Right atrium auricular region (tissue), 2 donors: ENCODE data around the gene SMR3A. TPM values are rescaled to one million over a fixed set of nuclear protein-coding genes. Genes with fewer than 3 reads are reported as not detected.

ENCODE experiments used
- DNase-seq: peaks from one replicate; pipeline ENCODE4 v3.0.0-alpha.2; 2019; ENCODE audit warnings: low spot score
- H3K27ac ChIP-seq, 2 donors: fragments of 200-600 bp; sonication (generic); 1 replicate in 1 of 2; 2 replicates in 1 of 2; pipeline ENCODE4 v1.5.1; 2016 to 2019
- H3K27me3 ChIP-seq, 2 donors: fragments of 200-600 bp; sonication (generic); one replicate each; pipeline versions ENCODE4 v1.5.1 to v1.6.0; 2017 to 2019
- H3K36me3 ChIP-seq: fragments of 200-600 bp; sonication (generic); one replicate; pipeline ENCODE4 v1.5.1; 2016
- H3K4me1 ChIP-seq, 2 donors: fragments of 200-600 bp; sonication (generic); one replicate each; pipeline versions ENCODE4 v1.5.1 to v1.6.0; 2017 to 2019
- H3K4me3 ChIP-seq, 2 donors: fragments of 200-600 bp; sonication (generic); 1 replicate in 1 of 2; 2 replicates in 1 of 2; pipeline ENCODE4 v1.5.1; 2017 to 2019; ENCODE audit warnings: mild to moderate bottlenecking in 1 of 2, moderate library complexity in 1 of 2
- H3K9me3 ChIP-seq, 2 donors: fragments of 200-600 bp; sonication (generic); one replicate each; pipeline ENCODE4 v1.5.1; 2019
- CTCF ChIP-seq, 2 donors: fragments of 200-600 bp; sonication (generic); IDR thresholded peaks; one replicate each; pipeline ENCODE4 v1.5.1; 2019; ENCODE audit warnings: antibody characterized with exemption in 2 of 2
- total RNA-seq, 2 donors: library from RNA; depleted of rRNA; stranded (reverse); fragments of >200 nt; gene quantifications; one replicate each; pipeline ENCODE4 v1.1.0, GENCODE V29; 2016

Gene SMR3A
- total RNA-seq, 2 donors from 2014 or later = not detected

GRCh38 chr4:70371987-70372386 is 11.4 kb downstream of the SMR3A start:
- no peaks in the 10 kb centered on the region for H3K9me3 ChIP-seq
- DNase-seq = no peak
- no peaks in the 10 kb centered on the region for H3K4me1 ChIP-seq
- no peaks in the 10 kb centered on the region for H3K27me3 ChIP-seq
- H3K4me3 ChIP-seq = no peak overlapping the region
- TF ChIP-seq CTCF (IDR thresholded peaks at IDR 0.05) = no peak
- no peak overlapping the region for H3K27ac ChIP-seq
- H3K36me3 ChIP-seq = no peaks in the 10 kb centered on the region

GRCh38 chr4:70372760-70373159 is 12.2 kb downstream of the SMR3A start:
- Histone ChIP-seq H3K4me3 (no peak overlapping the region), H3K4me1 (no peaks in the 10 kb centered on the region), H3K27me3 (no peaks in the 10 kb centered on the region), H3K9me3 (no peaks in the 10 kb centered on the region), H3K27ac (no peak overlapping the region), H3K36me3 (no peaks in the 10 kb centered on the region)
- TF ChIP-seq CTCF (IDR thresholded peaks at IDR 0.05) = no peak
- no peak for DNase-seq

- H3K4me3 ChIP-seq = no peak overlapping the region
- no peaks in the 10 kb centered on the region for H3K4me1 ChIP-seq
- no peak for TF ChIP-seq CTCF (IDR thresholded peaks at IDR 0.05)
- no peaks in the 10 kb centered on the region for H3K27me3 ChIP-seq
- no peak overlapping the region for H3K27ac ChIP-seq
- no peaks in the 10 kb centered on the region for H3K9me3 ChIP-seq
- H3K36me3 ChIP-seq = no peaks in the 10 kb centered on the region
- DNase-seq = no peak
Measured at GRCh38 chr4:70380578-70380977, 20.0 kb downstream of the SMR3A start.

- Histone ChIP-seq H3K27me3 (no peaks in the 10 kb centered on the region), H3K4me1 (no peaks in the 10 kb centered on the region), H3K4me3 (no peak within 1 kb of the TSS), H3K36me3 (no peaks in the 10 kb centered on the region), H3K9me3 (no peaks in the 10 kb centered on the region), H3K27ac (no peak within 1 kb of the TSS)
- no peak for TF ChIP-seq CTCF (IDR thresholded peaks at IDR 0.05)
- DNase-seq = no peak
Measured at GRCh38 chr4:70382691-70383181, 22.2 kb downstream of the SMR3A start, which contains the start of gene SMR3B. SMR3B (plus strand) TSS chr4:70383131; CDS start chr4:70384511, 1,380 bp downstream.

- Histone ChIP-seq H3K36me3 (no peaks in the 10 kb centered on the region), H3K4me3 (no peak overlapping the region), H3K9me3 (peaks cover 0 to 5% of the 10 kb centered on the region in 2 donors), H3K27me3 (no peaks in the 10 kb centered on the region), H3K27ac (no peak overlapping the region), H3K4me1 (no peaks in the 10 kb centered on the region)
- DNase-seq = no peak
- no peak for TF ChIP-seq CTCF (IDR thresholded peaks at IDR 0.05)
Measured at GRCh38 chr4:70392057-70392776, 31.7 kb downstream of the SMR3A start.
